ENCODE results near the gene THAP8.

THAP8 gene

DNA sequence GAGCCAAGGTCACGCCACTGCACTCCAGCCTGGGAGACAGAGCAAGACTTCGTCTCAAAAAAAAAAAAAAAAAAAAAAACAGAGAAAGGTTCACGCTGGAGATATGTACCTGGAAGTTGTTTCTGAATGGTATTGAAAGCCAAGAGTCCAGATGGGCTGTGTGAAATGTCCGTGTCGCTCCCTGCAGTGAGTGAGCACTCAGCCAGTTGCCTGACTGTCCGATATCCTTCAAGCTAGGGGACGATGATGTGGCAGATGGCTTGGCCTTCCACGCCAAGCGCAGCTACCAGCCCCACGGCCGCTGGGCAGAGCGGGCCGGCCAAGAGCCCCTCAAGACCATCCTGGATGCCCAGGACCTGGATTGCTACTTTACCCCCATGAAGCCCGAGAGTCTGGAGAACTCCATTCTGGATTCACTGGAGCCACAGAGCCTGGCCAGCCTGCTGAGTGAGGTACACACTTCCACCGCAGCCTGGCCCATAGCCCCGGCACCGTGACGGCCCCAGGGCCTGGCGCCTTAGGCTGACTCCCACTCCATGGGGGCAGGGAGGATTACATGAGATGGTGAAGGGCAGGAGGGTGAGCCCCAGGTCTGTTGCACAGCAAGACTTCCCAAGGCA, 45.2 kb upstream of the THAP8 start (continued):
- TF ChIP-seq, protein P1, sequence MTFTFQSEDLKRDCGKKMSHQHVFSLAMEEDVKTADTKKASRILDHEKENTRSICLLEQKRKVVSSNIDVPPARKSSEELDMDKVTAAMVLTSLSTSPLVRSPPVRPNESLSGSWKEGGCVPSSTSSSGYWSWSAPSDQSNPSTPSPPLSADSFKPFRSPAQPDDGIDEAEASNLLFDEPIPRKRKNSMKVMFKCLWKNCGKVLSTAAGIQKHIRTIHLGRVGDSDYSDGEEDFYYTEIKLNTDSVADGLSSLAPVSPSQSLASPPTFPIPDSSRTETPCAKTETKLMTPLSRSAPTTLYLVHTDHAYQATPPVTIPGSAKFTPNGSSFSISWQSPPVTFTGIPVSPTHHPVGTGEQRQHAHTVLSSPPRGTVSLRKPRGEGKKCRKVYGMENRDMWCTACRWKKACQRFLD (tag by site-specific recombination; IDR thresholded peaks at IDR 0.05) = no peak
- TF ChIP-seq ZNF555 (tag by site-specific recombination; conservative IDR thresholded peaks at IDR 0.05) (no peak), ZNF175 (tag by site-specific recombination; IDR thresholded peaks at IDR 0.05) (no peak), ZNF302 (tag by site-specific recombination; IDR thresholded peaks at IDR 0.05; ENCODE audit: low read depth) (no peak), MEIS1 (CRISPR knock-in tag; IDR thresholded peaks at IDR 0.05; ENCODE audit: borderline replicate concordance) (no peak)
- TF ChIP-seq, protein P2, sequence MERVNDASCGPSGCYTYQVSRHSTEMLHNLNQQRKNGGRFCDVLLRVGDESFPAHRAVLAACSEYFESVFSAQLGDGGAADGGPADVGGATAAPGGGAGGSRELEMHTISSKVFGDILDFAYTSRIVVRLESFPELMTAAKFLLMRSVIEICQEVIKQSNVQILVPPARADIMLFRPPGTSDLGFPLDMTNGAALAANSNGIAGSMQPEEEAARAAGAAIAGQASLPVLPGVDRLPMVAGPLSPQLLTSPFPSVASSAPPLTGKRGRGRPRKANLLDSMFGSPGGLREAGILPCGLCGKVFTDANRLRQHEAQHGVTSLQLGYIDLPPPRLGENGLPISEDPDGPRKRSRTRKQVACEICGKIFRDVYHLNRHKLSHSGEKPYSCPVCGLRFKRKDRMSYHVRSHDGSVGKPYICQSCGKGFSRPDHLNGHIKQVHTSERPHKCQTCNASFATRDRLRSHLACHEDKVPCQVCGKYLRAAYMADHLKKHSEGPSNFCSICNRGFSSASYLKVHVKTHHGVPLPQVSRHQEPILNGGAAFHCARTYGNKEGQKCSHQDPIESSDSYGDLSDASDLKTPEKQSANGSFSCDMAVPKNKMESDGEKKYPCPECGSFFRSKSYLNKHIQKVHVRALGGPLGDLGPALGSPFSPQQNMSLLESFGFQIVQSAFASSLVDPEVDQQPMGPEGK (tag by site-specific recombination; IDR thresholded peaks at IDR 0.05) = no peak
- TF ChIP-seq, protein P3, sequence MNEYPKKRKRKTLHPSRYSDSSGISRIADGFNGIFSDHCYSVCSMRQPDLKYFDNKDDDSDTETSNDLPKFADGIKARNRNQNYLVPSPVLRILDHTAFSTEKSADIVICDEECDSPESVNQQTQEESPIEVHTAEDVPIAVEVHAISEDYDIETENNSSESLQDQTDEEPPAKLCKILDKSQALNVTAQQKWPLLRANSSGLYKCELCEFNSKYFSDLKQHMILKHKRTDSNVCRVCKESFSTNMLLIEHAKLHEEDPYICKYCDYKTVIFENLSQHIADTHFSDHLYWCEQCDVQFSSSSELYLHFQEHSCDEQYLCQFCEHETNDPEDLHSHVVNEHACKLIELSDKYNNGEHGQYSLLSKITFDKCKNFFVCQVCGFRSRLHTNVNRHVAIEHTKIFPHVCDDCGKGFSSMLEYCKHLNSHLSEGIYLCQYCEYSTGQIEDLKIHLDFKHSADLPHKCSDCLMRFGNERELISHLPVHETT (tag by site-specific recombination; IDR thresholded peaks at IDR 0.05) = no peak

DNA sequence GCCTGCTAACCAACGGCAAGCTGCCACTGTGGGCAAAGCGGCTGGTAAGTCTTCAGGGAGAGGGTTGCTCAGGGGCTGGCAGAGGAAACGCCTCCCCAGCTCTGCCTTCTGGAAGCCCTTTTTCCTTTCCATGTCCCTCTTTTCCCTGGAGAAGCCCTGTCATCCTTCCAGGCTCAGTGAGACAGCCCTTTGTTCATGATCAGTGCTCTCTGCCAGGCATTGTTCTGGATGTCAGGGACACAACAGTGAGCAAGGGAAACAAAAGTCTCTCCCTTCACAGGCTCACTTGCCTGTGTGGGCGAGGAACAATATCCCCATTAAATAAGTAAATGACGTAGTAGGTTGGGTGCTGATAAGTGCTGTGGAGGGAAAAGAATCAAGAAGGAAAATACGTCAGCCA, 43.0 kb upstream of the THAP8 start:
- H3K4me1 ChIP-seq (ENCODE audit: control insufficient read depth, insufficient read depth, low read length) = no peaks in the 10 kb centered on the region
- H3K36me3 ChIP-seq (ENCODE audit: control insufficient read depth in 2 of 2, insufficient read depth in 1 of 2, low read length in 2 of 2) = peaks cover 85 to 96% of the 10 kb centered on the region in 2 experiments
- TF ChIP-seq ZNF600 (tag by site-specific recombination; IDR thresholded peaks at IDR 0.05) (peak; percentile 58; the same call in 1 of the 2 replicates), ZFHX2 (tag by site-specific recombination; conservative IDR thresholded peaks at IDR 0.05) (0 out of 2 replicates have a peak, but pooled peaks have one; percentile 19), EGR2 (tag by site-specific recombination; IDR thresholded peaks at IDR 0.05; ENCODE audit: low read depth) (peak; percentile 64), ZNF19 (tag by site-specific recombination; IDR thresholded peaks at IDR 0.05; ENCODE audit: low read depth) (no peak)
- CTCF ChIA-PET = interaction anchor here (0.7 to 2.1 kb wide), 2 partner anchors 31 to 41 kb away, joined by 3 to 7 read pairs; no protein-coding TSS in a partner anchor
- H3K9me3 ChIP-seq (ENCODE audit: control insufficient read depth, insufficient read depth, low read depth, low read length) = no peaks in the 10 kb centered on the region
- H3K4me3 ChIP-seq (ENCODE audit: low read depth, low read length) = no peak overlapping the region
- POLR2A ChIA-PET = interaction anchor here (0.6 to 0.9 kb wide), 2 partner anchors 13 to 280 kb away, joined by 3 to 4 read pairs; no protein-coding TSS in a partner anchor
- no peak overlapping the region; the same call in 1 of the 2 replicates for H3K27ac ChIP-seq (ENCODE audit: extremely low read depth, low read depth, low read length)

DNA sequence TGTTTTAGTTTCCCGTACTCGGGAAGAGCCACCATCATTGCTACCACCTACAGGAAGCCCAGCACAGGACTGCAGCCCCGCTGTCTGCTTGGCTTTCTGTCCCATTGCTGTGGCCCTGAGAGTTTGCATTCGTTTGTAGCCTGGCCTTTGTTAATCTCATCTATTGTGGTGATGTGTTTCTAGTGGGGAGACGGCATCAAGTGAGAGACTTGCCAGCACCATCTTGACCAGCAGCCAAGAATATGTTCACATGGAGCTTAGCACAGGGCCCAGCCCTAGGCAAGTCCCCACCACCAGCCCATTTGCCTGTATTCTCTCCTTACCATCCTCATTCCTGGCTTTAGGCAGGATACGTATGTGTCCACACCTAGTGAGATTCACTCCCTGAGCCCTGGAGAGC, 39.6 kb upstream of the THAP8 start:
- Histone ChIP-seq H3K27ac (ENCODE audit: extremely low read depth, low read depth, low read length) (no peak overlapping the region), H3K9me3 (ENCODE audit: control insufficient read depth, insufficient read depth, low read depth, low read length) (no peaks in the 10 kb centered on the region), H3K36me3 (ENCODE audit: control insufficient read depth in 2 of 2, insufficient read depth in 1 of 2, low read length in 2 of 2) (peaks cover 89 to 100% of the 10 kb centered on the region in 2 experiments), H3K4me3 (ENCODE audit: low read depth, low read length) (no peak overlapping the region), H3K4me1 (ENCODE audit: control insufficient read depth, insufficient read depth, low read length) (no peaks in the 10 kb centered on the region)
- ChIA-PET POLR2A (no interaction called here), CTCF (interaction anchor here (0.9 kb wide), 1 partner anchor 33 kb away, joined by 3 read pairs; no protein-coding TSS in a partner anchor)
- TF ChIP-seq, protein P4, sequence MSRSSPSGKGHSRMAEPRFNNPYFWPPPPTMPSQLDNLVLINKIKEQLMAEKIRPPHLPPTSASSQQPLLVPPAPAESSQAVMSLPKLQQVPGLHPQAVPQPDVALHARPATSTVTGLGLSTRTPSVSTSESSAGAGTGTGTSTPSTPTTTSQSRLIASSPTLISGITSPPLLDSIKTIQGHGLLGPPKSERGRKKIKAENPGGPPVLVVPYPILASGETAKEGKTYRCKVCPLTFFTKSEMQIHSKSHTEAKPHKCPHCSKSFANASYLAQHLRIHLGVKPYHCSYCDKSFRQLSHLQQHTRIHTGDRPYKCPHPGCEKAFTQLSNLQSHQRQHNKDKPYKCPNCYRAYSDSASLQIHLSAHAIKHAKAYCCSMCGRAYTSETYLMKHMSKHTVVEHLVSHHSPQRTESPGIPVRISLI (tag by site-specific recombination; IDR thresholded peaks at IDR 0.05) = no peak
- TF ChIP-seq ZNF621 (tag by site-specific recombination; IDR thresholded peaks at IDR 0.05) (no peak), ZNF169 (tag by site-specific recombination; IDR thresholded peaks at IDR 0.05) (no peak), FEZF1 (tag by site-specific recombination; IDR thresholded peaks at IDR 0.05) (no peak), ZNF610 (tag by site-specific recombination; IDR thresholded peaks at IDR 0.05; ENCODE audit: borderline replicate concordance) (no peak), ZNF660 (tag by site-specific recombination; IDR thresholded peaks at IDR 0.05) (no peak), SETDB1 (IDR thresholded peaks at IDR 0.05; ENCODE audit: insufficient read length, low read length) (no peak), ZNF157 (tag by site-specific recombination; IDR thresholded peaks at IDR 0.05) (no peak)
- TF ChIP-seq, protein P5, sequence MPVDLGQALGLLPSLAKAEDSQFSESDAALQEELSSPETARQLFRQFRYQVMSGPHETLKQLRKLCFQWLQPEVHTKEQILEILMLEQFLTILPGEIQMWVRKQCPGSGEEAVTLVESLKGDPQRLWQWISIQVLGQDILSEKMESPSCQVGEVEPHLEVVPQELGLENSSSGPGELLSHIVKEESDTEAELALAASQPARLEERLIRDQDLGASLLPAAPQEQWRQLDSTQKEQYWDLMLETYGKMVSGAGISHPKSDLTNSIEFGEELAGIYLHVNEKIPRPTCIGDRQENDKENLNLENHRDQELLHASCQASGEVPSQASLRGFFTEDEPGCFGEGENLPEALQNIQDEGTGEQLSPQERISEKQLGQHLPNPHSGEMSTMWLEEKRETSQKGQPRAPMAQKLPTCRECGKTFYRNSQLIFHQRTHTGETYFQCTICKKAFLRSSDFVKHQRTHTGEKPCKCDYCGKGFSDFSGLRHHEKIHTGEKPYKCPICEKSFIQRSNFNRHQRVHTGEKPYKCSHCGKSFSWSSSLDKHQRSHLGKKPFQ (tag by site-specific recombination; IDR thresholded peaks at IDR 0.05) = no peak
- TF ChIP-seq, protein P6, sequence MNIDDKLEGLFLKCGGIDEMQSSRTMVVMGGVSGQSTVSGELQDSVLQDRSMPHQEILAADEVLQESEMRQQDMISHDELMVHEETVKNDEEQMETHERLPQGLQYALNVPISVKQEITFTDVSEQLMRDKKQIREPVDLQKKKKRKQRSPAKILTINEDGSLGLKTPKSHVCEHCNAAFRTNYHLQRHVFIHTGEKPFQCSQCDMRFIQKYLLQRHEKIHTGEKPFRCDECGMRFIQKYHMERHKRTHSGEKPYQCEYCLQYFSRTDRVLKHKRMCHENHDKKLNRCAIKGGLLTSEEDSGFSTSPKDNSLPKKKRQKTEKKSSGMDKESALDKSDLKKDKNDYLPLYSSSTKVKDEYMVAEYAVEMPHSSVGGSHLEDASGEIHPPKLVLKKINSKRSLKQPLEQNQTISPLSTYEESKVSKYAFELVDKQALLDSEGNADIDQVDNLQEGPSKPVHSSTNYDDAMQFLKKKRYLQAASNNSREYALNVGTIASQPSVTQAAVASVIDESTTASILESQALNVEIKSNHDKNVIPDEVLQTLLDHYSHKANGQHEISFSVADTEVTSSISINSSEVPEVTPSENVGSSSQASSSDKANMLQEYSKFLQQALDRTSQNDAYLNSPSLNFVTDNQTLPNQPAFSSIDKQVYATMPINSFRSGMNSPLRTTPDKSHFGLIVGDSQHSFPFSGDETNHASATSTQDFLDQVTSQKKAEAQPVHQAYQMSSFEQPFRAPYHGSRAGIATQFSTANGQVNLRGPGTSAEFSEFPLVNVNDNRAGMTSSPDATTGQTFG (tag by site-specific recombination; IDR thresholded peaks at IDR 0.05; ENCODE audit: borderline replicate concordance) = no peak

Data from HEK293 (cell line).